GM23338 (cell line): ENCODE data around the gene SHC4. TPM values are rescaled to one million over a fixed set of nuclear protein-coding genes. Genes with fewer than 3 reads are reported as not detected.

Experiments
- ATAC-seq: fragments of 200-7000 bp; cut with Tn5 transposase; 3 replicates; pipeline ENCODE4 v1.9.1; 2020
- DNase-seq: peaks from one replicate; pipeline ENCODE4 v3.0.0-alpha.2; 2015; ENCODE audit warnings: low spot score
- H2AFZ ChIP-seq: fragments of 200-600 bp; sonication (generic); 2 replicates; pipeline ENCODE4 v1.8.0; 2016; ENCODE audit warnings: antibody characterized with exemption, mild to moderate bottlenecking, moderate library complexity
- H3F3A ChIP-seq: fragments of 200-600 bp; sonication (generic); replicated peaks from 2 replicates; pipeline ENCODE4 v1.8.0; 2017; ENCODE audit warnings: antibody characterized with exemption, mixed run types, low read depth
- H3K27ac ChIP-seq: fragments of 200-600 bp; sonication (generic); 2 replicates; pipeline ENCODE4 v1.6.1; 2016; ENCODE audit warnings: low read depth
- H3K27me3 ChIP-seq: fragments of 200-600 bp; sonication (generic); 2 replicates; pipeline ENCODE4 v1.8.0; 2016; ENCODE audit warnings: mild to moderate bottlenecking, mixed run types, moderate library complexity; ENCODE audit not compliant: insufficient read depth
- H3K36me3 ChIP-seq: fragments of 200-600 bp; sonication (generic); 2 replicates; pipeline ENCODE4 v1.8.0; 2016; ENCODE audit warnings: mild to moderate bottlenecking; ENCODE audit not compliant: insufficient read depth
- H3K4me1 ChIP-seq: fragments of 200-600 bp; sonication (generic); 2 replicates; pipeline ENCODE4 v1.8.0; 2016; ENCODE audit warnings: mild to moderate bottlenecking, moderate library complexity; ENCODE audit not compliant: insufficient read depth
- H3K4me2 ChIP-seq: fragments of 200-600 bp; sonication (generic); 2 replicates; pipeline ENCODE4 v1.7.1; 2017; ENCODE audit warnings: mixed run types
- H3K4me3 ChIP-seq: fragments of 200-600 bp; sonication (generic); 2 replicates; pipeline ENCODE4 v1.6.1; 2016; ENCODE audit warnings: mixed run types
- H3K79me2 ChIP-seq: fragments of 200-600 bp; sonication (generic); replicated peaks from 2 replicates; pipeline ENCODE4 v1.8.0; 2017; ENCODE audit warnings: mild to moderate bottlenecking; ENCODE audit not compliant: insufficient read depth
- H3K9me2 ChIP-seq: fragments of 200-600 bp; sonication (generic); 2 replicates; pipeline ENCODE4 v1.8.0; 2017; ENCODE audit not compliant: insufficient read depth
- H4K20me1 ChIP-seq: fragments of 200-600 bp; sonication (generic); replicated peaks from 2 replicates; pipeline ENCODE4 v1.8.0; 2017; ENCODE audit warnings: mild to moderate bottlenecking; ENCODE audit not compliant: insufficient read depth
- H3K27ac Mint-ChIP-seq: 2 replicates; pipeline ENCODE4 v1.8.0; 2020; ENCODE audit warnings: inconsistent platforms, mild to moderate bottlenecking, moderate library complexity, mixed read lengths
- H3K27me3 Mint-ChIP-seq: 3 replicates; pipeline ENCODE4 v1.8.0; 2022; ENCODE audit warnings: low read depth, mild to moderate bottlenecking, moderate library complexity, mixed read lengths, inconsistent platforms; ENCODE audit not compliant: insufficient read depth, poor library complexity
- H3K36me3 Mint-ChIP-seq: 3 replicates; pipeline ENCODE4 v1.8.0; 2021; ENCODE audit warnings: low read depth, mild to moderate bottlenecking, inconsistent platforms, moderate library complexity, mixed read lengths
- H3K4me1 Mint-ChIP-seq: 3 replicates; pipeline ENCODE4 v1.8.0; 2020; ENCODE audit warnings: mild to moderate bottlenecking, inconsistent platforms, mixed read lengths
- H3K4me3 Mint-ChIP-seq: 3 replicates; pipeline ENCODE4 v1.8.0; 2021; ENCODE audit warnings: moderate library complexity, mild to moderate bottlenecking, inconsistent platforms, mixed read lengths
- H3K9me3 Mint-ChIP-seq: 3 replicates; pipeline ENCODE4 v1.8.0; 2020; ENCODE audit warnings: moderate library complexity, mild to moderate bottlenecking, inconsistent platforms, mixed read lengths
- CREB1 ChIP-seq: fragments of 250-450 bp; sonication (Bioruptor Pico); IDR thresholded peaks from 2 replicates; pipeline ENCODE4 v1.5.0; 2020; ENCODE audit warnings: low read depth, mild to moderate bottlenecking, moderate library complexity
- CTCF ChIP-seq, 2 experiments: fragments of 200-600 bp in 1 of 2; sonication (generic) in 1 of 2; conservative IDR thresholded peaks; 2 replicates each; pipeline versions ENCODE4 v1.5.1 to v1.6.1; 2016 to 2017; ENCODE audit warnings: antibody characterized with exemption in 2 of 2, low read depth in 2 of 2, mild to moderate bottlenecking in 2 of 2, moderate library complexity in 1 of 2
- ETS1 ChIP-seq: IDR thresholded peaks from 2 replicates; pipeline ENCODE4 v1.6.1; 2016; ENCODE audit warnings: antibody characterized with exemption
- EZH2 ChIP-seq: fragments of 200-600 bp; sonication (generic); IDR thresholded peaks from one replicate; pipeline ENCODE4 v1.8.0; 2017; ENCODE audit warnings: antibody characterized with exemption, mild to moderate bottlenecking, low read depth; ENCODE audit not compliant: unreplicated experiment
- EZH2phosphoT487 ChIP-seq: fragments of 200-600 bp; sonication (generic); IDR thresholded peaks from one replicate; pipeline ENCODE4 v1.8.1; 2018; ENCODE audit warnings: antibody characterized with exemption; ENCODE audit not compliant: unreplicated experiment
- JUNB ChIP-seq: IDR thresholded peaks from one replicate; pipeline ENCODE4 v1.6.1; 2016; ENCODE audit warnings: antibody characterized with exemption; ENCODE audit not compliant: unreplicated experiment
- NANOG ChIP-seq: IDR thresholded peaks from 2 replicates; pipeline ENCODE4 v1.6.1; 2016; ENCODE audit warnings: antibody characterized with exemption, borderline replicate concordance
- POLR2AphosphoS5 ChIP-seq: IDR thresholded peaks from 2 replicates; pipeline ENCODE4 v1.6.1; 2016; ENCODE audit warnings: antibody characterized with exemption, low read depth
- REST ChIP-seq: IDR thresholded peaks from one replicate; pipeline ENCODE4 v1.6.1; 2018; ENCODE audit warnings: antibody characterized with exemption; ENCODE audit not compliant: unreplicated experiment
- STAT1 ChIP-seq: IDR thresholded peaks from one replicate; pipeline ENCODE4 v1.6.1; 2016; ENCODE audit warnings: antibody characterized with exemption; ENCODE audit not compliant: unreplicated experiment
- ZNF114 ChIP-seq: fragments of 250-450 bp; sonication (Bioruptor Pico); IDR thresholded peaks from 2 replicates; pipeline ENCODE4 v1.5.0; 2020; ENCODE audit warnings: mild to moderate bottlenecking, moderate library complexity
- ZNF331 ChIP-seq: fragments of 250-450 bp; sonication (Bioruptor Pico); IDR thresholded peaks from 2 replicates; pipeline ENCODE4 v1.5.0; 2020; ENCODE audit warnings: low read depth, mild to moderate bottlenecking, moderate library complexity
- ZNF462 ChIP-seq: fragments of 250-450 bp; sonication (Bioruptor Pico); IDR thresholded peaks from 2 replicates; pipeline ENCODE4 v1.5.0; 2020; ENCODE audit warnings: mild to moderate bottlenecking, moderate library complexity
- polyA plus RNA-seq: library from polyadenylated mRNA; unstranded; fragments of >200 nt; fragmentation: Nextera tagmentation; extraction: Ambion mirVana; gene quantifications from 2 replicates; pipeline ENCODE4 v1.2.1, GENCODE V29; 2016
- total RNA-seq: library from RNA; depleted of rRNA; stranded (reverse); fragments of >200 nt; shearing (Covaris generic); gene quantifications from 2 replicates; pipeline ENCODE4 v1.2.3, GENCODE V29; 2014

Gene SHC4
- total and polyA plus RNA-seq, 2 experiments from 2014 or later: 0.21 to 0.32 TPM

GRCh38 chr15:48891232-48891765 is 72.4 kb downstream of the SHC4 start:
- Histone ChIP-seq H3K4me2 (no peak overlapping the region), H2AFZ (peak overlapping the region; percentile 6; the same call in 1 of the 2 replicates), H4K20me1 (no peaks in the 10 kb centered on the region), H3K79me2 (no peaks in the 10 kb centered on the region), H3F3A (no peaks in the 10 kb centered on the region), H3K36me3 (no peaks in the 10 kb centered on the region), H3K9me2 (no peaks in the 10 kb centered on the region), H3K27me3 (no peaks in the 10 kb centered on the region), H3K4me1 (no peaks in the 10 kb centered on the region), H3K27ac (no peak overlapping the region), H3K4me3 (no peak overlapping the region)
- Mint-ChIP-seq H3K36me3 (no peaks in the 10 kb centered on the region), H3K27me3 (peaks cover 3% of the 10 kb centered on the region), H3K4me1 (no peaks in the 10 kb centered on the region), H3K4me3 (no peak overlapping the region), H3K9me3 (no peaks in the 10 kb centered on the region), H3K27ac (no peak overlapping the region)
- DNase-seq (no peak), ATAC-seq (no peak)
- TF ChIP-seq JUNB: no peak
- no peak for TF ChIP-seq EZH2
- no peak for TF ChIP-seq CREB1 (CRISPR knock-in tag)
- no peak for TF ChIP-seq CTCF (conservative IDR thresholded peaks at IDR 0.05; ENCODE audit: low read depth in 2 of 2)
- no peak for TF ChIP-seq ETS1
- TF ChIP-seq EZH2phosphoT487: no peak
- no peak for TF ChIP-seq NANOG
- no peak for TF ChIP-seq ZNF331 (CRISPR knock-in tag)
- TF ChIP-seq POLR2AphosphoS5: no peak
- no peak for TF ChIP-seq REST
- no peak for TF ChIP-seq ZNF462 (CRISPR knock-in tag)
- TF ChIP-seq STAT1: no peak
- TF ChIP-seq ZNF114 (CRISPR knock-in tag): no peak
